SK-N-SH (cell line): ENCODE data around the gene ATP13A5. TPM values are rescaled to one million over a fixed set of nuclear protein-coding genes. Genes with fewer than 3 reads are reported as not detected.

Experiments
- CTCF ChIA-PET: fragments of 300-600, 350-600 bp; formaldehyde crosslinking; extraction: SDS; loops from one replicate; lab custom pipeline; 2021; lab: Yijun Ruan, JAX
- POLR2A ChIA-PET: fragments of 350-600 bp; sonication (Branson Sonifier 250); formaldehyde crosslinking; extraction: SDS; loops from one replicate; lab custom pipeline; 2020; ENCODE audit warnings: antibody characterized with exemption, inconsistent platforms; lab: Yijun Ruan, JAX
- DNase-seq: peaks from one replicate; pipeline ENCODE4 v3.0.0; 2012
- H2AFZ ChIP-seq: fragments of 200-600 bp; sonication (generic); 2 replicates; pipeline ENCODE4 v1.8.1; 2016; ENCODE audit warnings: antibody characterized with exemption, mild to moderate bottlenecking, low read depth
- H3F3A ChIP-seq: fragments of 200-600 bp; sonication (generic); replicated peaks from 2 replicates; pipeline ENCODE3; 2016; ENCODE audit warnings: antibody characterized with exemption, mild to moderate bottlenecking; ENCODE audit not compliant: insufficient read depth
- H3K27ac ChIP-seq, 2 experiments: fragments of 200-500 bp in 1 of 2; fragments of 200-600 bp in 1 of 2; sonication (Bioruptor generic) in 1 of 2; sonication (generic), shearing (Covaris generic) in 1 of 2; 2 replicates each; pipeline versions ENCODE4 v1.5.1 to v1.6.1; 2014 to 2016; ENCODE audit warnings: low read depth in 2 of 2, inconsistent platforms in 1 of 2, low read length in 1 of 2, mild to moderate bottlenecking in 1 of 2, mixed read lengths in 1 of 2
- H3K27me3 ChIP-seq: fragments of 200-600 bp; sonication (generic), shearing (Covaris generic); 2 replicates; pipeline ENCODE4 v1.6.1; 2016; ENCODE audit warnings: mixed run types; ENCODE audit not compliant: insufficient read depth
- H3K36me3 ChIP-seq, 2 experiments: fragments of 200-500 bp in 1 of 2; fragments of 200-600 bp in 1 of 2; sonication (Bioruptor generic) in 1 of 2; sonication (generic) in 1 of 2; replicated peaks in 1 of 2; 2 replicates each; pipeline versions ENCODE3 to v1.5.1; 2014 to 2016; ENCODE audit warnings: low read length in 1 of 2, mild to moderate bottlenecking in 1 of 2; ENCODE audit not compliant: insufficient read depth in 2 of 2, control insufficient read depth in 1 of 2
- H3K4me1 ChIP-seq, 2 experiments: fragments of 200-500 bp in 1 of 2; fragments of 200-600 bp in 1 of 2; sonication (Bioruptor generic) in 1 of 2; sonication (generic), shearing (Covaris generic) in 1 of 2; 2 replicates each; pipeline versions ENCODE4 v1.5.1 to v1.6.1; 2014 to 2016; ENCODE audit warnings: low read depth in 1 of 2, low read length in 1 of 2, mixed run types in 1 of 2; ENCODE audit not compliant: insufficient read depth in 2 of 2, control insufficient read depth in 1 of 2
- H3K4me2 ChIP-seq: fragments of 200-600 bp; sonication (generic), shearing (Covaris generic); 2 replicates; pipeline ENCODE4 v1.6.1; 2017; ENCODE audit warnings: mixed run types
- H3K4me3 ChIP-seq, 2 experiments: fragments of 200-500 bp in 1 of 2; fragments of 200-600 bp in 1 of 2; sonication (Bioruptor generic) in 1 of 2; sonication (generic), shearing (Covaris generic) in 1 of 2; 2 replicates each; pipeline versions ENCODE4 v1.5.1 to v1.8.1; 2014 to 2016; ENCODE audit warnings: low read depth in 2 of 2, inconsistent platforms in 1 of 2, low read length in 1 of 2, mild to moderate bottlenecking in 1 of 2, mixed read lengths in 1 of 2, moderate library complexity in 1 of 2
- H3K79me2 ChIP-seq: fragments of 200-600 bp; sonication (generic); 2 replicates; pipeline ENCODE4 v1.8.1; 2017; ENCODE audit warnings: mild to moderate bottlenecking; ENCODE audit not compliant: insufficient read depth
- H3K9ac ChIP-seq: fragments of 200-600 bp; sonication (generic); 2 replicates; pipeline ENCODE4 v1.6.1; 2017; ENCODE audit warnings: mixed run types
- H3K9me2 ChIP-seq: fragments of 200-600 bp; sonication (generic); 2 replicates; pipeline ENCODE4 v1.6.1; 2017; ENCODE audit warnings: mixed run types
- H3K9me3 ChIP-seq: fragments of 200-600 bp; sonication (generic); 2 replicates; pipeline ENCODE4 v1.6.1; 2017; ENCODE audit warnings: mixed run types, mild to moderate bottlenecking, moderate library complexity
- H4K20me1 ChIP-seq: fragments of 200-600 bp; sonication (generic); 2 replicates; pipeline ENCODE4 v1.6.1; 2017; ENCODE audit warnings: mild to moderate bottlenecking, mixed run types; ENCODE audit not compliant: insufficient read depth
- CHD2 ChIP-seq: fragments of 150-350 bp; IDR thresholded peaks from 2 replicates; pipeline ENCODE4 v1.6.1; 2018; ENCODE audit warnings: low read length; ENCODE audit not compliant: partially characterized antibody
- EP300 ChIP-seq, 2 experiments: IDR thresholded peaks; 2 replicates each; pipeline versions ENCODE4 v1.4.0 to v1.6.1; 2012; ENCODE audit warnings: borderline replicate concordance in 1 of 2, low read depth in 1 of 2, low read length in 1 of 2
- FOSL2 ChIP-seq: IDR thresholded peaks from 2 replicates; pipeline ENCODE4 v1.4.0; 2012; ENCODE audit warnings: low read depth, mild to moderate bottlenecking, moderate library complexity, borderline replicate concordance
- FOXM1 ChIP-seq: IDR thresholded peaks from 2 replicates; pipeline ENCODE4 v1.4.0; 2012; ENCODE audit warnings: low read depth, mild to moderate bottlenecking
- GABPA ChIP-seq: IDR thresholded peaks from 2 replicates; pipeline ENCODE4 v1.4.0; 2012; ENCODE audit warnings: low read depth, mild to moderate bottlenecking
- JUND ChIP-seq: IDR thresholded peaks from 2 replicates; pipeline ENCODE4 v1.4.0; 2012
- MEF2A ChIP-seq: IDR thresholded peaks from 2 replicates; pipeline ENCODE4 v1.4.0; 2012; ENCODE audit warnings: low read depth, borderline replicate concordance
- MXI1 ChIP-seq: IDR thresholded peaks from 2 replicates; pipeline ENCODE4 v1.6.1; 2012; ENCODE audit warnings: mild to moderate bottlenecking, low read depth, low read length, improper control_type of control experiment
- NFIC ChIP-seq: IDR thresholded peaks from 2 replicates; pipeline ENCODE4 v1.4.0; 2012; ENCODE audit warnings: borderline replicate concordance
- NRF1 ChIP-seq: IDR thresholded peaks from 2 replicates; pipeline ENCODE4 v1.6.1; 2012; ENCODE audit warnings: low read depth, mild to moderate bottlenecking, low read length
- POLR2AphosphoS5 ChIP-seq: IDR thresholded peaks from 2 replicates; pipeline ENCODE4 v1.6.1; 2012; ENCODE audit warnings: low read depth, low read length
- RCOR1 ChIP-seq: fragments of 150-350 bp; IDR thresholded peaks from 2 replicates; pipeline ENCODE4 v1.6.1; 2017; ENCODE audit warnings: antibody characterized with exemption, low read length
- RXRA ChIP-seq: IDR thresholded peaks from 2 replicates; pipeline ENCODE4 v1.4.0; 2012; ENCODE audit warnings: low read depth, mild to moderate bottlenecking, borderline replicate concordance
- SIN3A ChIP-seq: IDR thresholded peaks from 2 replicates; pipeline ENCODE4 v1.6.1; 2012; ENCODE audit warnings: low read depth, mild to moderate bottlenecking, low read length, moderate library complexity, borderline replicate concordance
- TCF12 ChIP-seq: IDR thresholded peaks from 2 replicates; pipeline ENCODE4 v1.4.0; 2012
- TEAD4 ChIP-seq: IDR thresholded peaks from 2 replicates; pipeline ENCODE4 v1.4.0; 2012; ENCODE audit warnings: mild to moderate bottlenecking, borderline replicate concordance; ENCODE audit not compliant: insufficient read depth
- USF2 ChIP-seq: fragments of 150-350 bp; IDR thresholded peaks from 2 replicates; pipeline ENCODE4 v1.6.1; 2017; ENCODE audit warnings: antibody characterized with exemption, low read length, low read depth, borderline replicate concordance
- ZBTB33 ChIP-seq: IDR thresholded peaks from 2 replicates; pipeline ENCODE4 v1.4.0; 2012; ENCODE audit warnings: low read depth, borderline replicate concordance
- WGBS: methylation state at CpG from one replicate; pipeline ENCODE4 v1.1.6; 2017; ENCODE audit warnings: low lambda C conversion rate; 5-methylcytosine and 5-hydroxymethylcytosine counted together
- polyA plus RNA-seq, 3 experiments: library from polyadenylated mRNA; depleted of rRNA; stranded (reverse); fragments of >200 nt; gene quantifications; 2 replicates each; pipeline ENCODE4 v1.2.3, GENCODE V29; 2012
- TF ChIP-seq, protein P1 (sequence below): IDR thresholded peaks from 2 replicates; pipeline ENCODE4 v1.4.0; 2012; ENCODE audit warnings: low read depth
- TF ChIP-seq, protein P2 (sequence below): fragments of 200-600 bp; sonication (generic); IDR thresholded peaks from 2 replicates; pipeline ENCODE4 v1.6.1; 2017; ENCODE audit warnings: antibody characterized with exemption, mild to moderate bottlenecking, moderate library complexity

ATP13A5 gene
- polyA plus RNA-seq, 1 of the 3 experiments (the other 2 are of a cell fraction) = not detected

DNA sequence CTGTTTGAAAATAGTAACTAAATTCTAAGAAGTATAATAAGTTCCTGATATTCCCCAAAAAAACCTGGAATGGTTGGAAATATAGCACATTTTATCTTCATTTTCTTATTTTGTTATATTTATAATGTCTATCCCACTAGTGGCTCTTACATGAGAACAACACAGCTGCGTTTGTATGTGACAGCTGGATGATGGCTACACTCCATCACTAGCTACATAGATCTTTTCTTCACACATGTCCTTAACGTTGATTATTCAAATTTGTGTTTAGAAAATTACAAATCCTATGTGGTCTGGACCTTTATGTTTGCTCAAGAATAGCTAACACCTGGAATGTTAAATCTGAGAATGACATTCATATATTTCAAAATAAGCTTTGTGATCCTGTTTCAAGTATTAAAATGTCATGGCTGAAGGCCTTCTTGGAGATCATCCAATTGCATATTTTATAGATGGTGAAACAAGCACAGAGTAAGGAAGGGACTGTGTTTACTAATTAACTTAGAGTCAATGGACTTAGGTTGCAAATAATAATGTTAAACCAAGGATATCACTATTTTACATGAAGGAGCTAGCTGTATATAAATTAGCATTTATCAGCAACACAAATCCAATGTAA is 60.8 kb downstream of the ATP13A5 start:
- no peaks in the 10 kb centered on the region for H3K27me3 ChIP-seq
- no peak for DNase-seq
- H2AFZ ChIP-seq = no peak overlapping the region
- no peaks in the 10 kb centered on the region for H3K79me2 ChIP-seq
- no peaks in the 10 kb centered on the region for H3K36me3 ChIP-seq
- POLR2A ChIA-PET = no interaction called here
- no peaks in the 10 kb centered on the region for H4K20me1 ChIP-seq
- no peak overlapping the region for H3K9ac ChIP-seq
- no peak overlapping the region for H3K27ac ChIP-seq
- no peaks in the 10 kb centered on the region for H3F3A ChIP-seq
- WGBS = 3% methylated on average over 2 of the region's 2 CpGs
- no peaks in the 10 kb centered on the region for H3K4me1 ChIP-seq
- TF ChIP-seq NRF1 = no peak
- TF ChIP-seq, protein P1, sequence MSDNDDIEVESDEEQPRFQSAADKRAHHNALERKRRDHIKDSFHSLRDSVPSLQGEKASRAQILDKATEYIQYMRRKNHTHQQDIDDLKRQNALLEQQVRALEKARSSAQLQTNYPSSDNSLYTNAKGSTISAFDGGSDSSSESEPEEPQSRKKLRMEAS = no peak
- no peak for TF ChIP-seq USF2
- TF ChIP-seq TCF12 = no peak
- TF ChIP-seq SIN3A = no peak
- no peak for TF ChIP-seq JUND
- no peak for TF ChIP-seq FOSL2
- TF ChIP-seq POLR2AphosphoS5 = no peak
- TF ChIP-seq MXI1 = no peak
- no peak for TF ChIP-seq NFIC
- TF ChIP-seq GABPA = no peak
- TF ChIP-seq EP300 (IDR thresholded peaks at IDR 0.05; ENCODE audit: borderline replicate concordance in 1 of 2, low read depth in 1 of 2, low read length in 1 of 2) = no peak
- TF ChIP-seq RCOR1 = no peak
- TF ChIP-seq FOXM1 = no peak
- no peak for TF ChIP-seq RXRA
- TF ChIP-seq, protein P2, sequence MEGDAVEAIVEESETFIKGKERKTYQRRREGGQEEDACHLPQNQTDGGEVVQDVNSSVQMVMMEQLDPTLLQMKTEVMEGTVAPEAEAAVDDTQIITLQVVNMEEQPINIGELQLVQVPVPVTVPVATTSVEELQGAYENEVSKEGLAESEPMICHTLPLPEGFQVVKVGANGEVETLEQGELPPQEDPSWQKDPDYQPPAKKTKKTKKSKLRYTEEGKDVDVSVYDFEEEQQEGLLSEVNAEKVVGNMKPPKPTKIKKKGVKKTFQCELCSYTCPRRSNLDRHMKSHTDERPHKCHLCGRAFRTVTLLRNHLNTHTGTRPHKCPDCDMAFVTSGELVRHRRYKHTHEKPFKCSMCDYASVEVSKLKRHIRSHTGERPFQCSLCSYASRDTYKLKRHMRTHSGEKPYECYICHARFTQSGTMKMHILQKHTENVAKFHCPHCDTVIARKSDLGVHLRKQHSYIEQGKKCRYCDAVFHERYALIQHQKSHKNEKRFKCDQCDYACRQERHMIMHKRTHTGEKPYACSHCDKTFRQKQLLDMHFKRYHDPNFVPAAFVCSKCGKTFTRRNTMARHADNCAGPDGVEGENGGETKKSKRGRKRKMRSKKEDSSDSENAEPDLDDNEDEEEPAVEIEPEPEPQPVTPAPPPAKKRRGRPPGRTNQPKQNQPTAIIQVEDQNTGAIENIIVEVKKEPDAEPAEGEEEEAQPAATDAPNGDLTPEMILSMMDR = no peak
- no peak for TF ChIP-seq TEAD4
- no peak for TF ChIP-seq CHD2
- TF ChIP-seq ZBTB33 = no peak
- no peak for TF ChIP-seq MEF2A
- no peaks in the 10 kb centered on the region for H3K9me3 ChIP-seq
- no peaks in the 10 kb centered on the region for H3K9me2 ChIP-seq
- H3K4me3 ChIP-seq = no peak overlapping the region
- CTCF ChIA-PET = no interaction called here
- no peak overlapping the region for H3K4me2 ChIP-seq
